ENCODE data around the gene BIN2.
"Not testable (repeated sequence)": the region's sequence is repeated elsewhere in the genome, so short reads cannot be mapped to it uniquely, and the experiment has no call there.

BIN2 gene

DNA sequence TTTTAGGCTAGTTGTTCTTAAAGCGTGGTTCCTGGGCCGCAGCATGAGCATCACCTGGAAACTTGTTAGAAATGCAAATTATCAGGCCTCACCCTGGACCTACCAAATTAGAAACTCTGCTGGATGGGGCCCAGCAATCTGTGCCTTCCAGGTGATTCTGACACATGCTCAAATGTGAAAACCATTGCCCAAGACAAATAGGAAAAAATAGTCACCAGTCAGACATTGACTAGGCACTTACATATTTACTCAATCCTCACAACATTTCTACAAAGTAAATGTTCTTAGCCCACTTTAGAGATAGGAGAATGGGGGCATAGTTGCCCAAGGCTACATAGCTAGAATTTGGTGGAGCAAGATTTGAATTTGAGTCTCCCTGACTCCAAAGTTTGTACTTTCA is 19.2 kb upstream of the BIN2 start:
- no peak for DNase-seq

DNA sequence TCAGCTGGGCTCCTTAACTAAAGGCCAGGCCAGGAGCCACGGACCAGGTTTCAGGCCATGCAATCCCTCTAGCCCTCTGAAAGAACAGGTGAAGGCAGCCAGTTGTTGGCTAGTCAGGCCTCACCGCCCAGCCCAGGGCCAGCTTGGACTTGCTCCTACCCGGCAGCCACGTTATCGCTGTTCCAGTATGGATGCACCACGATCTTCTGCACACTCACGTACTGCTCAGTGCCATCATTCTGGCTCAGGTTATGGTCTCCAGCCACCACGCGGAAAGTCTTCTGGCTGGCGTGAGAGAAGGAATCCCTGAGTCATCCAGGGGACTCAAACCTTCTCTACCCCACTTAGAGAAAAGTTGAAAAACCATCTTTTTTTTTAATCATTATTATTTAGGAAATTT is 18.4 kb upstream of the BIN2 start:
- DNase-seq = no peak

DNA sequence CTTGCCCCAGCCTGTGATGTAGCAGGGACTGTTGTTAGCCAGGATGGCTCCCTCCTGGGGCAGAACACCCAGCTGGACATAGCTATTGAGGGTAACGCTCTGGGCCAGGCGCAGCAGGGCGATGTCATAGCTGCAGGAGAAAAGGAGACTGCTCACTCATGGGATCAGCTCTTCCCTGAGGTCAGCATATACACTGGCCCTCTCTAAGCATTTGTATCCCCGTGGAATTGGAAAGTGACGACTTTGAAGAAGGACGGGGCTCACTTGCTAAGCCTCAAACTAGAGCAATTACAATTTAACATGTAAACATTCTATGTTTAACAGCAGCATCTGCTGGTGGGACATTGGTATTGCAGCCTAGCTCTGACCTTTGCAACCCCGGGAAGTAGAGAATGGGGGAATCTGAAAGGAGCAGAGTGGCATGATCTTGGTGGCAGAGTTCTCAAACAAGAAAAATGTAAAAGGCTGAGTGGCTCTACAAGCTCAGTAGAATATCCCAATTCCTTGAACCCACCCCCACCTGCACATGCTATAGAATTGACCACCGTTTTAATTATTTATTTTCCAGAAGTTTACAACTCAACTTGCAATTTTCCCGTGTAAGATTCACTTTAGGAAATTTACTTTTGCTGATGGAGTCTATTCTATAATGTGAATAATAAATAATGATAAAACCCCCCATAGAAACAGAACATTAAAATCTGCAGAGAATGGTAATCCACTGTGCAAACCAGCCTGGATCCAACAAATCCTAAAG is 17.5 kb upstream of the BIN2 start:
- DNase-seq = peak; percentile 69

DNA sequence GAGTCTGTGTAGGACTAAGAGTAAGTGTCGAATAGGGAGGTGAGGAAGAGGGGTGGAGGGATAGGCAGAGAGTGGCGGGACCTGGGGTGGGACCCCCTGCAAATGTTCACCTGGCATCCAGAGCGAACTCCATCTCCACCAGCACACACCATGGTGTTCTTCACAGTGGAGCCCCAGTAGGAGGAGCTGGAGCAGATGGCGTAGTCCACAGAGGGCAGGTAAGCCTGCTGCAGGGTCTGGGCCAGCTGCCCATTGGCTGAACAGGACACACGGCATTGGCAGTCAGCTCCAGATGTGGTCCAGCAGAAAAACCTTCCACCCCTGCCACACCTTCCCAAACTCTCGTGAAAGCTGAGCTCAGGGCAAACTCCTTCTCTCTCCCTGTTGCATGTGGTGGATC is 15.8 kb upstream of the BIN2 start:
- DNase-seq = no peak

DNA sequence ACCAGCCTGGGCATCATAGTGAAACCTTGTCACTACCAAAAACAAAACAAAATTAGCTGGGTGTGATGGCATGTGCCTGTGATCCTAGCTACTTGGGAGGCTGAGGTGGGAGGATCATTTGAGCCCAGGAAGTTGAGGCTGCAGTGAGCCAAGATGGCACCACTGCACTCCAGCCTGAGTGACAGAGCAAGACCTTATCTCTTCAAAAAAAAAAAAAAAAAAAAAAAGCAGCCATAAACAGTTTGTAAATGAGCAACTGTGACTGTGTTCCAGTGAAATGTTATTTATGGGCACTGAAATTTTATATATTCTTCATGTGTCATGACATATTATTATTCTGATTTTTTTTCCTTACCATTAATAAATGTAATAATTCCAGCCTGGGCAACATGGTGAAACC is 13.4 kb upstream of the BIN2 start:
- not testable (repeated sequence) for DNase-seq

DNA sequence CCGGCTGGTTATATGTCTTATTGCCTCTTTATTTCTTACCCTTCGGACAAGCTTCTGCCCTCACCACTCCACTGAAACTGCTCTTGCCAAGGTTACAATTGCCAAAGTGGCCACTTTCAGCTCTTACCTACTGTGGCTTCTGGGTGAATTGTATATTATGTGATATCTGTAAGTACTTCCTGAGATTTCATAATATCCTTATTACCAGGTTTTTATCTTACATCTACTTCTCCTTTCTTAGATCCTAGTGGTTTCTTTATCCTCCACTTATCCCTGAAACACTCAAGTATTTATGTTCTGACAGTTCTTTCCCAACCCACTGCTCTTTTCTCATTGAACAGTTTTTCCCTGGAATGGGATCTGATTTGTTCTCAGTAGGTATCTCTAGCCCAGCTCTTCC is 12.0 kb upstream of the BIN2 start:
- DNase-seq = no peak

DNA sequence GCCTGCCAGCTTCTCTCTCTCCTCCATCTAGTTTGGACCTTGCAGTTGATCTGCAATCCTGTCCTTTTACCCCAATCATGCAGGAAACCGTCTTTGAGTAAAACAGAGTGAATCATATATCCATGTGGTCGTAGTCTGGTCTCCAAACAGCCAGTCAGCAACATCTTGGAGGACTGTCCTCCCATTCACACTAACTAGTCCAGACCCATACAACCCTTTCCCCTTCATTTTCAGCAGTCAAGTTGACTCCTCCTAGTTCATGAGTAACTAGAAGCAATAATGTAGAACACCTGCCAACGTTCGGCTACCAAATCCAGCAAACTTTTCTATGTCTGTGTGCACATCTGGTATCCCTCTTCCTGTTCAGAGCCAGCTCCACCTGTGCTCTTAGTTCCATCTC is 10.8 kb upstream of the BIN2 start:
- no peak for DNase-seq

DNA sequence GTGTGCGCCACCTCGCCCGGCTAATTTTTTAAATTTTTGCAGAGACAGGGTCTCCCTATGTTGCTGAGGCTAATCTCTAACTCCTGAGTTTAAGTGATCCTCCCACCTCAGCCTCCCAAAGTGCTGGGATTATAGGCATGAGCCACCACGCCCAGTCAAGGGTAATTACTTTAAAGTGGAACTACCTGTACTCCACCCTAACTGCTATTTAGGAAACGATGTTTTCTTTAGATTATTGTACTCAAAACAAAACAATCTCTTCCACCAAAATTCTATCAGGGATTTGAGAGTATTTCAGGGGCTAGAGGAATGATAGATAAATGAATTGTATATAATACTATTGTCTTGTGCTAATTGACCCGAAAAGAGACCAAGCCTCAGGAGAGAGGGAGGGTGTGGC is 9.6 kb upstream of the BIN2 start:
- no peak for DNase-seq

DNA sequence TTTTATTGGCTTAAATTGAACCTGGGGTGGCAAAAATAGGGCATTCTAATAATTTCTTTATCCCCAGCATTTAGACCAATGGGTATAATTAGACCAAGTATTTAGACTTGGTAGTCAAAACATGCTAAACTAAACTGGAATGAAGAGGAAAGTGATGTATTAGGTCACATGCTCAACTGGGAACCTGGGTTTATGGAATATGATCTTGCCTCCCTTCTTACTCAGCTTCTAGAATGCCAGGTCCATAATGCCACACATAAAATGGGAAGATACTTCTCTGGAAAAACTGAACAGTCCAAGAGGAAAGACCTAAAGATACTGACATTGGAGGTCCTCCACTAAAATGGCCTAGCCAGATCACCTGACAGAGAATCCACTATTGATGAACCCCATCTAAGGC is 6.2 kb upstream of the BIN2 start:
- no peak for DNase-seq

DNA sequence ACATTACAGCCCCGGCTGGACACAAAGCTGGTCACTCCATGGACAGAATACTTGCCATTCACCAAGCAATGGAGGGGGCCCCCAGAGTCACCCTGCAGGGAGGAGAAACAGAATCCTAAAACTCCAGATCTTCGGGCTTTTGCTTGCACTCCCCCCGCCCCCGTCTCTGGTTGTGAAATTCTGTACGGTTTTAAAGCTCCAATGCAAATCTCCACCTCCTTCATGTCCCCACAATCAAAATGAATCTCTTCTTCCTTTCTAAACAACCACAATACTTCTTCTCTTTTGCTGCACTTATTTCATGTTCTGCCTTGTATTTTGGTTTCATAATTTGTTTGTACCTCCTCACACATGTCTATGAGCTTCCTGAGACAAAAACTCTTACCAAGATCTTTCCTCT is 5.8 kb upstream of the BIN2 start:
- DNase-seq = peak; percentile 28

DNA sequence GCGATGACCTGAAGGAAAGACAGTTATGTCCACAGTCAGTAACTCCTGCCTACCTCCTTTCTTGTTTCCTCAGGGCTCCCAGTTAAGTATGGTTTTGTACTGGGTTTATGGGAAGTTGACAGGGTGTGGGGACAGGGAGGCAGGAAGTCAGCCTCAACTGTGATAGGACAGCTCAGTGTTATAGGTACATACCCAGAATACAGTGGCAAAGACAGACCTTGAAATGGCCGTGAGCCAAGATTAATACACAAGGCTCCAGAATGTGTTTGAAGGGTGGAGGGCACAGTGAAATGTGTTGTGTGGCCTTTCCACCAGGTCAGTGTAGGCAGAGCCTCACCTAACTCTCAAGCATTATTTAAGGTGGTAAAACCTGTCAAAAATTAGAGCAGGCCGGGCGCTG is 4.6 kb upstream of the BIN2 start:
- DNase-seq = no peak

DNA sequence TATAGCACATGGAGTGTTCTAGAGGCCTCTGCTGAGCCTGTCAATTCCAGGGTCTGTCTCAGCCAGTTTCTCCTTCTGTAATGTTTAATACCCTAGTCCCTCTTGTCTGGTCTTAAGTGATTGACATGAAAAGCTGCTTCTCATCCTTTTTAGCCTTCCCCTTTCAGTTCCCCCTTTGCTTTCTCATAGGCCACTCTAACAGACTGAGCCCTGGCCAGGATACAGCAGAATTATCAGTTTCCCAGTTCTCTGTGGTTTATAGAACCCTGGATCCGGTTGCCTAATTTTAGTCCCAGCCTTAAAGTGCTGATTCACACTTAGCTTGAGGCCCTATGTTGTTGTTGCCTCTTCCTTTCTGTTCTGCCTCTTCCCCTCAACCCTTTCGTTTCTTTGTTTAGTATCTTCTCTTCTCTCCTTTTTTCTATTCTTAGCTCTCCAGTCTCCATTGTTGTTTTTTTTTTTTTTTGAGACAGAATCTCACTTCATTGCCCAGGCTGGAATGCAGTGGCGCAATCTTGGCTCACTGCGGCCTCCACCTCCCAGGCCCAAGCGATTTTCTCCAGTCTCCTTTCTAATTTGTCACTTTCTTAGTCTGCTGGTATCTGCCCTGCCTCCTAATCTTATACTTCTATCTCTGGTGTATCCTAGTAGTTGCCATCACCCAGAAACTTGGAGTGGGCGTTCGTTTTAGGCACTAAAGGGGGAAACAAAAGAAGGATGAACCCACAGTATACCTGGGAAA is 2.9 kb upstream of the BIN2 start:
- no peak for DNase-seq

DNA sequence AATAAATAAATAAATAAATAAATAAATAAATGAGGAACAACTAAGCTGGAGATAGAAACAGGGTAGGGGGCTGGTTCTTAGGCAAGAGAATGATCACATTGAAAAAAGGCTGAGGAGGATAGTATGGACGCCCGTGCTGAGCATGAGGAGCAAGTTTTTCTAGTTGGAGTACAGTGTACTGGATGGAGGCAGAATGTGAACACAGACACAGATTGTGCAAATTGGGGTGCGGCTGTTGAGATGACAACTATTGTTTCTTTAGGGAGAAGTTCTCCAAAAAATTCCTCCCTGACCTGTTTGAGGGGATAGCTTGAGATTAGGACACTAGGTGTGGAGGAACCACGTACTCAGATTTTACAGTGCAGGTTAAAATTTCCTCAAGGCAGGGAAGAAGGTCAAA is 979 bp upstream of the BIN2 start:
- no peak for DNase-seq

DNA sequence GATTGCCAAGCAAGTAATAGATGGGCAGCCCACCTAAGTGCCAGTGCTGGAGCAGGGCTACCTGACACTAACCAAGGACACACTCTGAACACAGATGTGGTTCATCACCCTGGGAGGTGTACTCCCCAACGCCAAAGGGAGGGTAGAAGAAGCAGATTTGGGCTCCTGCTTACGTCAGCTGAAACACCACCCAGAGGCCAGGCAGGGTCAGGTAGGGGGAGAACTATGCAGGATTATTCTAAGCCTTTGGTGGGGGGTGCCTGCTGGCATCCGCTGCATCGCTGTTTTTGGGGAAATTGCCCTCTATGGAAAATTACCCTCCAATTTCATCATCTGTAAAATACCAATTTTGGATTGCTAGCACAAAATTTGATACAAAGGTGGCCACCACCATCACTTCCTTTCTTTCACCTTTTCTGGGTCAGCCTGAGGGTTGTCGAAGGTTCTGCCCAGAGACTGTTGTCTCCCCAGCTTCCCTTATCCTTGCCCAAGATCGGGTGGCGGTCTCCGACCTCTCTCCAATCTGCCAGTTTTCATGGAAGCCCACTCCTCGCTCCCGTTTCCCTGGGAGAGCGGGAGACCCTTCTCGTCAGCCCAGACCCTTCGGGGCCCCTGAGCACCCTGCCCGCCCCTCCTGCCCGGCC is 535 bp downstream of the BIN2 start:
- peak; percentile 47 for DNase-seq

DNA sequence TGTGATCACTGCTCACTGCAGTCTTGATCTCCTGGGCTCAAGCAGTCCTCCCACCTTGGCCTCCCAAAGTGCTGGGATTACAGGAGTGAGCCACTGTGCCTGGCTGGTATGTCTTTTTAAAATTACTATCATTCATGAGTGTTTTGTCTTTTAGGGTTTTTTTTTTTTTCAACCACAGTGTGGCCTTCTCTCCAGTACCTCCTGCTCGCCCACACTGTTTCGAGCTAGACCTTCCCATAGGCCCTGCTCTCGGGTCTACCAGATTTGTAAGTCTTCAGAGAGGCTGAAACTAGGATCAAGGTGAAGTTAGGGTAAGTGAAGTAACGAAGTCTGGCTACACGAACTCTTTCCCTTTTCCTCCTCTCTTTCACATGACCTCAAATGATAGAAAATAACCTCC is 1.5 kb downstream of the BIN2 start:
- DNase-seq = no peak

DNA sequence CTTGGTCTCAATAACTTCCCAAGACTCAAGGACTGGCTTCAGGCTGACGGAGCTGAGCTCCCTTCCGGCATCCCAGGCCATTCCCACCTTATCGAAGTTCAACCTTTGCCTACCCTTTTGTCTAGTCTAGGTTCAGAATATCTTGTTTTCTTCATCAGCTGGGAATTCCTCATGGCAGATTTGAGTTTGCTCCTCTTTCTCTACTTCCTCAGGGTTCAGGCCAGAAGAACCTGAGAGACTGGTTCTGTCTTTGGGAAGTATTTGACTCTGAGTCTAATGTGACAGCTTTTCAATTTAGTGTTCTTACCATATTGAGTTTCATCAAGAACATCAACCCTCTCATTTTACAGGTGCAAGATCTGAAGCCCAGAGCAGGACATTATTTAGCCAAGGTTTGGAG is 2.1 kb downstream of the BIN2 start:
- no peak for DNase-seq

DNA sequence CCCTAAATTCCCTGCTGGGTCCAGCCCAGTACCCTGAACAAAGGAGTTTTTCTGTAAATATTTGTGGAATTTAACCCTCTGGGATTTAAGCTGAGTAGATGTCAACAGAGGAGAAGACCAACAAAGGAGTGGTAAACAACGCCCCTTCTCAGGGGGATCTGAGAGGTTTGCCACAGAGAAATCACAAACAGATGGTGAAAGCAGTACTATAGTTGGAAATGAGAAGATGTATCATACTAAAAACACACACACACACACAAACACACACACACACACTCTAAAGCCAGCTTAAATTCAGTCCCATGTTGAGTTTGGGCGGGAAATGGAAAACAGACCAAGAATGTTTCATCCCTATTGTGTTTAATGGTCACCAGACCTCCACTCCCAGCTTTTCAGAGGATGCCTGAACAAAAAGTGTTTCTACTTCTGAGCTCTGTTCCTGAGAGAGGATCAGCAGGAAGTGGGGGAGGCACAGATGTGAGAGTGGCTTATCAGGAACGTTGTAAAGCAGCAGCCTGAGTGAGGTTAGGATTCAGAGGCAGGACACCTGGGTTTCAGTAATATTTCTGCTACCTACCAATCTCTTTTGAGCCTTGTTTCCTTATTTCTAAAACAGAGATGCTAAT is 3.2 kb downstream of the BIN2 start:
- no peak for DNase-seq

DNA sequence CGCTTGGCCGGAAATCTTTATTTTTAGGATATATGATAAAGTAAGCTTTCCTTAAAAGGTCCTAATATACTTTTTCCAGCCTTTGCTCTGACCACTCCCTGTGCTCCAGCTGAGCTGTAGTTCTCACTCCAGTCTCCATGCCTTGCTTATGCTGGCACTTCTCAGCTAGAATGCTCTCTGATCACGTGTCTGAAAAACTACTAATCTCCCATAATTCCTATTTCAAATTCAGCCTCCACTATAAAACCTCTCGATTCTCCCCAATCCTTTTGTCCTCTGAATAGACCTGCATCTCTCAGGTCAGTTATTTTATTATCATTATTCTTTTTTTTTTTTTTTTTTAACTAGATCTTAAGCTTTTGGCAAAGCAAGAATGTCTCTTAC is 3.7 kb downstream of the BIN2 start:
- DNase-seq = no peak

DNA sequence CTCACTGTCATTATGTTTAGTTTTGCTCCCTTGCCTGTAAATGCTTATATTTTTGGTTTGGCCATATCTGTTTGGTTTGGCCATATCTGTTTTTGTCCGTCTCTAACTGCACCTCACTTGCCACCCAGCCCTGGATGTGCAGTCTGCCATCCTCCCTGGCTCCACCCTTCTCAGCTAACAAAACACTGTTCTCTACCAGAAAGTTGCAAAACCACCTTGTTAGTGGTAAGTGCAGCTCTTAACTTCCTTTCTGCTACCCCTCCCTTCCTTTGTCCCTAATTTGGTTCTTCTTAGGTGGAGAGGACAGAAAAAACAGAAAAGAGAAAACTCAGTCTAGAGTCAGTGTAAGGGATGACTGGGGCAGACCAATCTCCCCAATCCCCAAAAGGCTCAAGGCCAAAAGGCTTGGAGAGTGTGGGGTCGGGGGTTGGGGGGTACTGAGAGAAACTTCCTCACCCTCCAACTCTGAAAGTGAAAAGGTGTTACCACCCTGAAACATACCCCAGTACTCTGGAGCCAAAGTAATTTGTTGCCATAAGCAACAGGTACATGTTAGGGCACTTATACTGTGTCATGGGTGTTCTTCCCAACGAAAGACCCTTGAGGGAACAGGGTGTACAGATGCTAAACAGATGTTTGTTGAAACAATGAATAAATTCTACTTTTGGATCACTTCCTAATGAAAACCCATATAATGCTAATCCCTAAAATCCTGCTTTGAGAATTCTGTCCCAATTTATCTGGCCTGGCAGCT is 5.0 kb downstream of the BIN2 start:
- DNase-seq = no peak

DNA sequence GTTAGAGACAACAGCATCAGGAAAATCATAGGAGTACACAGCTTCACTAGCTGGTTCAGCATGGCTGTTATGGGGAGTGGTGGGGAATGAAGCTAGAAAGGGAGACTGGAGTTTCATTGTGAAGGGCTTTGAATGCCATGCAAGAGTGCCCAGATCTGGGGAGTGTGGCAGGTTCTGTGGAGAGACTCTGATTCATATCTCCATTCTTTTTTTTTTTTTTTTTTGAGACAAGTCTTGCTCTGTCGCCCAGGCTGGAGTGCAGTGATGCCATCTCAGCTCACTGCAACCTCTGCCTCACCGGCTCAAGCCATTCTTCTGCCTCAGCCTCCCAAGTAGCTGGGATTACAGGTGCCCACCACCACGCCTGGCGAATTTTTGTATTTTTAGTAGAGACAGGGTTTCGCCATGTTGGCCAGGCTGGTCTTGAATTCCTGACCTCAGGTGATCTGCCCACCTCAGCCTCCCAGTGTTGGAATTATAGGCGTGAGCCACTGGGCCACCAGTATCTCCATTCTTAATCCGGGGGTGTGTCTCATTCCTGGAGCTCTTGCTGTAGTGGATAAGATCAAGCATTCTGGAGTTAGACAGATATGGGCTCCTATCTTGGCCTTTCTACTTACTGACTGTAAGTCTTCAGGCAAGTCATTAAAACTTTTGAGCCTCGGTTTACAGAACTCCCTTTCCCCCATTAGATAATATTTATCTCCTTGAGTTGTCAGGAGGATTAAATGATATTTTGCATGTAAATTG is 5.7 kb downstream of the BIN2 start:
- DNase-seq = not testable (repeated sequence)

DNA sequence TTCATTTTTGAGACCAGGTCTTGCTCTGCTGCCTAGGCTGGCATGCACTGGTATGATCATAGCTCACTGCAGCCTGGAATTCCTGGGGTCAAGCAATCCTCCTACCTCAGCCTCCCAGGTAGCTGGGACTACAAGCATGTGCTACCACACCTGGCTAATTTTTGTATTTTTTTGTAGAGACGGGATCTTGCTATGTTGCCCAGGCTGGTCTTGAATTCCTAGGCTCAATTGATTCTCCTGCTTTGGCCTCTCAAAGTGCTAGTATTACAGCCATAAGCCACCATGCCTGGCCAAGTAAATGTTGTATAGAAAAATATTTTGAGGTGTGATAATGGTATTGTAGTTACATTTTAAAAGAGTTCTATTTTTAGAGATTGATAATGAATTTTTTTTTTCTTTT is 12.6 kb downstream of the BIN2 start:
- DNase-seq = no peak
